ENCODE data around the gene SMS.

Gene SMS

DNA sequence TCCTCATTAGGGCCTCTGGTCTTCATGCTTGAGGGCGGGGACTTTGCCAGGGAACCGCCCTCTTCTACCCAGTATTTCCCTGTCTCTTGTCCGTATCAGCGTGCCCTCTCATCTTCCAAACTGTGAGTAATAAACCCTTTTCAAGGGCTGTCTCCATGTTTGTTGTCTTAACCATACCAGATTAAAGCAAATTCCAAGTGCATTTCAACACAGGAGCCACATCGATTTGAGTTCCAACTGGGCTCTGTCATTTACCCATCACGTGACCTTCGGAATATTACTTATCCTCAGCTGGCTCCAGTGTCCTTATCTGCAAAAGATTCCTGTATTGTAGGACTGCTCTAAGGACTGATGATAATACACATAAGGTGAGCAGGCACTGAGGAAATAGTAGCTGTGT lies 85.2 kb downstream of the SMS start:
- no peak for TF ChIP-seq EP300 (IDR thresholded peaks at IDR 0.05; ENCODE audit: borderline replicate concordance)
- TF ChIP-seq TAF1 (IDR thresholded peaks at IDR 0.05; ENCODE audit: low read depth) = no peak
- TF ChIP-seq CREB1 (IDR thresholded peaks at IDR 0.05; ENCODE audit: low read depth) = no peak
- no peak for TF ChIP-seq USF1 (IDR thresholded peaks at IDR 0.05)
- TF ChIP-seq CEBPB (IDR thresholded peaks at IDR 0.05) = no peak
- TF ChIP-seq NFIC (IDR thresholded peaks at IDR 0.05) = no peak
- TF ChIP-seq, protein P1, sequence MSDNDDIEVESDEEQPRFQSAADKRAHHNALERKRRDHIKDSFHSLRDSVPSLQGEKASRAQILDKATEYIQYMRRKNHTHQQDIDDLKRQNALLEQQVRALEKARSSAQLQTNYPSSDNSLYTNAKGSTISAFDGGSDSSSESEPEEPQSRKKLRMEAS (IDR thresholded peaks at IDR 0.05) = no peak
- no peak for TF ChIP-seq TCF12 (IDR thresholded peaks at IDR 0.05; ENCODE audit: low read depth)
- no peak for TF ChIP-seq ZBTB7A (IDR thresholded peaks at IDR 0.05; ENCODE audit: low read depth)
- TF ChIP-seq, protein P2, sequence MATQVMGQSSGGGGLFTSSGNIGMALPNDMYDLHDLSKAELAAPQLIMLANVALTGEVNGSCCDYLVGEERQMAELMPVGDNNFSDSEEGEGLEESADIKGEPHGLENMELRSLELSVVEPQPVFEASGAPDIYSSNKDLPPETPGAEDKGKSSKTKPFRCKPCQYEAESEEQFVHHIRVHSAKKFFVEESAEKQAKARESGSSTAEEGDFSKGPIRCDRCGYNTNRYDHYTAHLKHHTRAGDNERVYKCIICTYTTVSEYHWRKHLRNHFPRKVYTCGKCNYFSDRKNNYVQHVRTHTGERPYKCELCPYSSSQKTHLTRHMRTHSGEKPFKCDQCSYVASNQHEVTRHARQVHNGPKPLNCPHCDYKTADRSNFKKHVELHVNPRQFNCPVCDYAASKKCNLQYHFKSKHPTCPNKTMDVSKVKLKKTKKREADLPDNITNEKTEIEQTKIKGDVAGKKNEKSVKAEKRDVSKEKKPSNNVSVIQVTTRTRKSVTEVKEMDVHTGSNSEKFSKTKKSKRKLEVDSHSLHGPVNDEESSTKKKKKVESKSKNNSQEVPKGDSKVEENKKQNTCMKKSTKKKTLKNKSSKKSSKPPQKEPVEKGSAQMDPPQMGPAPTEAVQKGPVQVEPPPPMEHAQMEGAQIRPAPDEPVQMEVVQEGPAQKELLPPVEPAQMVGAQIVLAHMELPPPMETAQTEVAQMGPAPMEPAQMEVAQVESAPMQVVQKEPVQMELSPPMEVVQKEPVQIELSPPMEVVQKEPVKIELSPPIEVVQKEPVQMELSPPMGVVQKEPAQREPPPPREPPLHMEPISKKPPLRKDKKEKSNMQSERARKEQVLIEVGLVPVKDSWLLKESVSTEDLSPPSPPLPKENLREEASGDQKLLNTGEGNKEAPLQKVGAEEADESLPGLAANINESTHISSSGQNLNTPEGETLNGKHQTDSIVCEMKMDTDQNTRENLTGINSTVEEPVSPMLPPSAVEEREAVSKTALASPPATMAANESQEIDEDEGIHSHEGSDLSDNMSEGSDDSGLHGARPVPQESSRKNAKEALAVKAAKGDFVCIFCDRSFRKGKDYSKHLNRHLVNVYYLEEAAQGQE (IDR thresholded peaks at IDR 0.05; ENCODE audit: low read depth) = no peak
- TF ChIP-seq EGR1 (IDR thresholded peaks at IDR 0.05) = no peak

DNA sequence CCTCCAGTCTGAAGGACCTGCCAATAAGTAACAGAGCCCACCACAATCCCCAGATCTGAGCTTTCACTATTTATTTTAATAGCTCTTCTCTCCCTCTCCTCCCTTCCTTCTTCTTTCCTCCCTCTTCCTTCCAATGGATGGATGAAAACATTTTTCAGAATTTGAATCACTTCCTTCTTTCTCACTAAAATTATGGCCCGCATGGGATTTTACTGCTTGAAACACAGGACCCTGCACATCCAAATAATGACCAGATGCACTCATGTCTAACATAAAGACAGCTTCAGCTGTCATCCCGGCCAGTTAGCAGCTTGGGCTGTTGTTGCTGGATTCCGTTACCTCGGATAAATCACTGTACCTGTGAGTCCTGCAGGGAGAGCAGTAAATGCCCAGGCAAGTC lies 86.2 kb downstream of the SMS start:
- TF ChIP-seq TCF12 (IDR thresholded peaks at IDR 0.05; ENCODE audit: low read depth) (no peak), CEBPB (IDR thresholded peaks at IDR 0.05) (no peak), TAF1 (IDR thresholded peaks at IDR 0.05; ENCODE audit: low read depth) (no peak), TEAD4 (IDR thresholded peaks at IDR 0.05) (no peak), EP300 (IDR thresholded peaks at IDR 0.05; ENCODE audit: borderline replicate concordance) (no peak), USF1 (IDR thresholded peaks at IDR 0.05) (no peak), RAD21 (IDR thresholded peaks at IDR 0.05; ENCODE audit: low read depth) (no peak), FOXM1 (IDR thresholded peaks at IDR 0.05; ENCODE audit: borderline replicate concordance, low read depth) (no peak)
- TF ChIP-seq, protein P1 (IDR thresholded peaks at IDR 0.05) = no peak
- TF ChIP-seq, protein P2 (IDR thresholded peaks at IDR 0.05; ENCODE audit: low read depth) = no peak

GRCh38 chrX:22032084-22032483 lies 91.6 kb downstream of the SMS start, which contains the start of gene PHEX:
PHEX (plus strand) TSS chrX:22032325; CDS start chrX:22033006, 681 bp downstream.
- TF ChIP-seq, protein P1 (IDR thresholded peaks at IDR 0.05) = no peak
- TF ChIP-seq EP300 (IDR thresholded peaks at IDR 0.05; ENCODE audit: borderline replicate concordance) = no peak
- TF ChIP-seq FOXM1 (IDR thresholded peaks at IDR 0.05; ENCODE audit: borderline replicate concordance, low read depth) = no peak
- no peak for TF ChIP-seq TAF1 (IDR thresholded peaks at IDR 0.05; ENCODE audit: low read depth)
- no peak for TF ChIP-seq CREB1 (IDR thresholded peaks at IDR 0.05; ENCODE audit: low read depth)
- TF ChIP-seq CEBPB (IDR thresholded peaks at IDR 0.05) = no peak
- TF ChIP-seq RAD21 (IDR thresholded peaks at IDR 0.05; ENCODE audit: low read depth) = no peak
- no peak for TF ChIP-seq TCF12 (IDR thresholded peaks at IDR 0.05; ENCODE audit: low read depth)
- no peak for TF ChIP-seq TEAD4 (IDR thresholded peaks at IDR 0.05)
- no peak for TF ChIP-seq EGR1 (IDR thresholded peaks at IDR 0.05)
- no peak for TF ChIP-seq USF1 (IDR thresholded peaks at IDR 0.05)
- no peak for TF ChIP-seq ZBTB7A (IDR thresholded peaks at IDR 0.05; ENCODE audit: low read depth)
- TF ChIP-seq NFIC (IDR thresholded peaks at IDR 0.05) = no peak

DNA sequence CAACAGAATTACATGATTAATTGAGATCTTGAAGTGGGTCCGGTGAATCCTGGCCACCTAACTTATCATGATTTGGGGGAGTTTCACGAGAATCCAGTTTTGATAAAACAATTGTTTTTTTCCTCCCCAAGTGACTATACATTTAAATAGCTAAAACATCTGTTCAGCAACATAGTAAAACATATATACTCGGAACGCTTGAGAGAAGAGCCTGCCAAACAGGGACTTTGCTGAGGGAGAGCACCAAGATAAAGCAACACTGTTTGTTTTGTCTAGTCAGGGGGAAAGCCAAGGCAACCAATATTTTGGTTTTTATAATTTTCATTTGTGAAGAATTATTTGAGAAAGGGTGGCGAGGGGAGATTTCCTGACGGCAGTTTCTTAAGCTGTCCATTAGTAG lies 92.0 kb downstream of the SMS start:
- no peak for TF ChIP-seq ZBTB7A (IDR thresholded peaks at IDR 0.05; ENCODE audit: low read depth)
- TF ChIP-seq NFIC (IDR thresholded peaks at IDR 0.05) = no peak
- TF ChIP-seq USF1 (IDR thresholded peaks at IDR 0.05) = no peak
- no peak for TF ChIP-seq YY1 (IDR thresholded peaks at IDR 0.05; ENCODE audit: low read depth)
- no peak for TF ChIP-seq TCF12 (IDR thresholded peaks at IDR 0.05; ENCODE audit: low read depth)
- TF ChIP-seq, protein P2 (IDR thresholded peaks at IDR 0.05; ENCODE audit: low read depth) = no peak
- no peak for TF ChIP-seq CREB1 (IDR thresholded peaks at IDR 0.05; ENCODE audit: low read depth)
- TF ChIP-seq EGR1 (IDR thresholded peaks at IDR 0.05) = no peak
- no peak for TF ChIP-seq FOXM1 (IDR thresholded peaks at IDR 0.05; ENCODE audit: borderline replicate concordance, low read depth)
- TF ChIP-seq RAD21 (IDR thresholded peaks at IDR 0.05; ENCODE audit: low read depth) = no peak
- TF ChIP-seq EP300 (IDR thresholded peaks at IDR 0.05; ENCODE audit: borderline replicate concordance) = no peak
- TF ChIP-seq TEAD4 (IDR thresholded peaks at IDR 0.05) = no peak
- no peak for TF ChIP-seq TAF1 (IDR thresholded peaks at IDR 0.05; ENCODE audit: low read depth)
- TF ChIP-seq, protein P1 (IDR thresholded peaks at IDR 0.05) = no peak

Data from Ishikawa (cell line).